Measurements from ENCODE around the gene TSHZ2.

- TF ChIP-seq CTCF (IDR thresholded peaks at IDR 0.05; ENCODE audit: insufficient read depth, low read depth, low read length): no peak
- no peak for TF ChIP-seq EZH2 (IDR thresholded peaks at IDR 0.05; ENCODE audit: insufficient read depth, low read length)
These were observed 344.2 kb downstream of the TSHZ2 start for GRCh38 chr20:53316206-53316937.

All from astrocyte (in vitro differentiated cells and primary cell).